Psoas muscle (tissue), 8 donors: ENCODE measurements around the gene PRTG. TPM values are rescaled to one million over a fixed set of nuclear protein-coding genes. Genes with fewer than 3 reads are reported as not detected.
A peak's percentile ranks its signal among the peaks of the same experiment; 100 is the strongest.

Experiments used
- ATAC-seq, 4 donors: fragments of 200-7000 bp; cut with Tn5 transposase; one replicate each; pipeline ENCODE4 v1.9.1; 2020; ENCODE audit warnings: moderate library complexity in 3 of 4, mild to moderate bottlenecking in 2 of 4
- DNase-seq, 2 donors: peaks; one replicate each; pipeline ENCODE4 v3.0.0-alpha.2; 2020
- H3K27ac ChIP-seq: fragments of 200-600 bp; one replicate; pipeline ENCODE4 v1.8.0; 2022
- H3K27me3 ChIP-seq, 3 donors: fragments of 200-600 bp in 1 of 3; one replicate each; pipeline versions ENCODE4 v1.6.1 to v1.8.0; 2013 to 2022; ENCODE audit warnings: low read length in 2 of 3, mild to moderate bottlenecking in 2 of 3, moderate library complexity in 1 of 3; ENCODE audit not compliant: insufficient read depth in 3 of 3
- H3K36me3 ChIP-seq, 2 donors: fragments of 200-600 bp in 1 of 2; one replicate each; pipeline versions ENCODE4 v1.6.1 to v1.8.0; 2013 to 2022; ENCODE audit warnings: low read depth in 1 of 2, mild to moderate bottlenecking in 1 of 2, moderate library complexity in 1 of 2; ENCODE audit not compliant: insufficient read depth in 1 of 2
- H3K4me1 ChIP-seq: fragments of 200-600 bp; one replicate; pipeline ENCODE4 v1.8.0; 2022
- H3K4me3 ChIP-seq: fragments of 200-600 bp; one replicate; pipeline ENCODE4 v1.8.0; 2022; ENCODE audit warnings: mild to moderate bottlenecking
- H3K9me3 ChIP-seq: fragments of 200-600 bp; one replicate; pipeline ENCODE4 v1.8.0; 2022
- CTCF ChIP-seq: fragments of 200-600 bp; IDR thresholded peaks from one replicate; pipeline ENCODE4 v1.8.0; 2022; ENCODE audit warnings: antibody characterized with exemption
- WGBS, 3 donors: extraction: QIAGEN DNeasy Blood & Tissue Kit; methylation state at CpG; one replicate each; pipeline versions ENCODE4 v1.1.6 to v1.1.7; 2013; 5-methylcytosine and 5-hydroxymethylcytosine counted together
- intact Hi-C, 2 donors: fragments of 100-400 bp; cut with DNase I; formaldehyde crosslinking; loops; one replicate each; pipeline versions ENCODE4 v1.11.0 to v1.14.2; 2022
- long read RNA-seq, 2 donors: library from polyadenylated mRNA; unstranded; transcript quantifications; one replicate each; pipeline ENCODE4 v2.0.0, GENCODE V29; 2021
- polyA plus RNA-seq, 3 donors: library from polyadenylated mRNA; stranded (reverse); fragments of 200-250 nt; gene quantifications; one replicate each; pipeline ENCODE4 v1.2.3, GENCODE V29; 2013
- total RNA-seq, 4 donors: library from RNA; stranded (reverse); fragmentation: NEBNext Ultra II Directional in 2 of 4; extraction: Animal tissue kit (Norgen Biotek cat#: 25700) in 2 of 4; gene quantifications; one replicate each; pipeline versions ENCODE4 v1.2.1 to v1.2.4, GENCODE V29; 2021 to 2023
- donor health status: healthy with polysubstance abuse.
- donor health status: DM: no; HTN: no; CAD: no; lungs with moderate emphysema.
- donor health status: Bipolar disorder and iron deficiency.
- donor health status: healthy.
- donor health status: DM: yes; HTN: yes; CAD: no.
- donor health status: DM: no; HTN: no; CAD: no.
- donor health status: DM: no; HTN: no; CAD: no.
- donor health status: DM: yes; HTN: yes; CAD: no.

Gene PRTG, protein sequence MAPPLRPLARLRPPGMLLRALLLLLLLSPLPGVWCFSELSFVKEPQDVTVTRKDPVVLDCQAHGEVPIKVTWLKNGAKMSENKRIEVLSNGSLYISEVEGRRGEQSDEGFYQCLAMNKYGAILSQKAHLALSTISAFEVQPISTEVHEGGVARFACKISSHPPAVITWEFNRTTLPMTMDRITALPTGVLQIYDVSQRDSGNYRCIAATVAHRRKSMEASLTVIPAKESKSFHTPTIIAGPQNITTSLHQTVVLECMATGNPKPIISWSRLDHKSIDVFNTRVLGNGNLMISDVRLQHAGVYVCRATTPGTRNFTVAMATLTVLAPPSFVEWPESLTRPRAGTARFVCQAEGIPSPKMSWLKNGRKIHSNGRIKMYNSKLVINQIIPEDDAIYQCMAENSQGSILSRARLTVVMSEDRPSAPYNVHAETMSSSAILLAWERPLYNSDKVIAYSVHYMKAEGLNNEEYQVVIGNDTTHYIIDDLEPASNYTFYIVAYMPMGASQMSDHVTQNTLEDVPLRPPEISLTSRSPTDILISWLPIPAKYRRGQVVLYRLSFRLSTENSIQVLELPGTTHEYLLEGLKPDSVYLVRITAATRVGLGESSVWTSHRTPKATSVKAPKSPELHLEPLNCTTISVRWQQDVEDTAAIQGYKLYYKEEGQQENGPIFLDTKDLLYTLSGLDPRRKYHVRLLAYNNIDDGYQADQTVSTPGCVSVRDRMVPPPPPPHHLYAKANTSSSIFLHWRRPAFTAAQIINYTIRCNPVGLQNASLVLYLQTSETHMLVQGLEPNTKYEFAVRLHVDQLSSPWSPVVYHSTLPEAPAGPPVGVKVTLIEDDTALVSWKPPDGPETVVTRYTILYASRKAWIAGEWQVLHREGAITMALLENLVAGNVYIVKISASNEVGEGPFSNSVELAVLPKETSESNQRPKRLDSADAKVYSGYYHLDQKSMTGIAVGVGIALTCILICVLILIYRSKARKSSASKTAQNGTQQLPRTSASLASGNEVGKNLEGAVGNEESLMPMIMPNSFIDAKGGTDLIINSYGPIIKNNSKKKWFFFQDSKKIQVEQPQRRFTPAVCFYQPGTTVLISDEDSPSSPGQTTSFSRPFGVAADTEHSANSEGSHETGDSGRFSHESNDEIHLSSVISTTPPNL
- total RNA-seq (1 to 10 TPM in 2 of 4 donors, under 1 TPM in 2; 0.46 to 1.1 (median 1.00) TPM), polyA plus RNA-seq (under 1 TPM; 0.15 to 0.25 (median 0.17) TPM)
- long read RNA-seq, donor 1 = 0 reads
- long read RNA-seq, donor 2 = 0 reads

DNA sequence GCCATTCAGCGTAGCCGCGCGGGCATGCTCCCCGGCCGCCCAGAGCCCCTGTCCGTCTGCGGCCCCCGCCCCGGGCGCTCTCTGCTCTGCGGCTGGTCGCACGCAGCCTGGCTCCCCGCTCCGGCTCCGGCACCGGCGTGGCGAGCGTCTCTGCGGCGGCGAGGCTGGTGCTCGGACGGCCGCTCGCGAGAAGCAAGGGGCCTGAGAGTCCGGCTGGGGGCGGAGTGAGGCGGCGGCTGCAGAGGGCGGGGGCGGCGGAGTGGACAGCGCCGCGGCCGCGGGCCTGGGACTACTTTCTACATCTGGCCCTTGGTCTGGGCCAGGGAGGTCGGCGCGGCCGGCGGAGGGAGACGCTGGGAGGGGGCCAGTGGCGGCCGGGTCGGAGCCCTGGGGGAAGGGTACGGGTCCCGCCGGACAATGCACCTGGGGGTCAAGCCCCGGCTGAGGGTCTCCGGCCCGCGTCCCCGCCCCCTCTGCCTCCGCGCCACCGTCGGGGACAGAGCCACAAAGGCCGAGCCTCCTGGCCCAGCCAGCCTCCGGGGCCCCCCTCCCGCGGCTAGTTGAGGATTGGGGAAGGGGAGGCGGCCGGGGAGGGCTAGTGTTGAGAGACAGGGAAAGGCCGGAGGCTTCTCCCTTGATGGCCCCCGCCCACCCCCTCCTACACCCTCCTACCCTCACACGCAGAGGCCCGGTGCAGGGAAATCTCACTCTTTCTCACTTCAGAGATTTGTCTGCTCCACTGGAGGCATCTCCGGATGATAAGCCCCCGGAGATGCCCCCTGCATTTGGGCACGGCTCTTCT, at the start of gene PRTG:
Gene PRTG (minus strand): TSS at position 226 of the 802 bp plus-strand sequence. CDS start 221 bp downstream, at position 5.
- H3K27ac ChIP-seq = peak within 1 kb of the TSS; percentile 55
- TF ChIP-seq CTCF = no peak
- H3K4me1 ChIP-seq = no peaks in the 10 kb centered on the region
- DNase-seq (peak; percentile 80 to 86), ATAC-seq (peak; percentile 91 to 96 (median 93))
- H3K9me3 ChIP-seq = no peaks in the 10 kb centered on the region
- intact Hi-C loops = no loop called here
- H3K4me3 ChIP-seq = peak within 1 kb of the TSS; percentile 92
- H3K36me3 ChIP-seq = no peaks in the 10 kb centered on the region
- peaks cover 0 to 17% (median 3%) of the 10 kb centered on the region in 3 donors for H3K27me3 ChIP-seq
- WGBS, 3 donors = 0 to 1% (median 1%) methylated on average over 29 to 75 of the region's 75 CpGs

DNA sequence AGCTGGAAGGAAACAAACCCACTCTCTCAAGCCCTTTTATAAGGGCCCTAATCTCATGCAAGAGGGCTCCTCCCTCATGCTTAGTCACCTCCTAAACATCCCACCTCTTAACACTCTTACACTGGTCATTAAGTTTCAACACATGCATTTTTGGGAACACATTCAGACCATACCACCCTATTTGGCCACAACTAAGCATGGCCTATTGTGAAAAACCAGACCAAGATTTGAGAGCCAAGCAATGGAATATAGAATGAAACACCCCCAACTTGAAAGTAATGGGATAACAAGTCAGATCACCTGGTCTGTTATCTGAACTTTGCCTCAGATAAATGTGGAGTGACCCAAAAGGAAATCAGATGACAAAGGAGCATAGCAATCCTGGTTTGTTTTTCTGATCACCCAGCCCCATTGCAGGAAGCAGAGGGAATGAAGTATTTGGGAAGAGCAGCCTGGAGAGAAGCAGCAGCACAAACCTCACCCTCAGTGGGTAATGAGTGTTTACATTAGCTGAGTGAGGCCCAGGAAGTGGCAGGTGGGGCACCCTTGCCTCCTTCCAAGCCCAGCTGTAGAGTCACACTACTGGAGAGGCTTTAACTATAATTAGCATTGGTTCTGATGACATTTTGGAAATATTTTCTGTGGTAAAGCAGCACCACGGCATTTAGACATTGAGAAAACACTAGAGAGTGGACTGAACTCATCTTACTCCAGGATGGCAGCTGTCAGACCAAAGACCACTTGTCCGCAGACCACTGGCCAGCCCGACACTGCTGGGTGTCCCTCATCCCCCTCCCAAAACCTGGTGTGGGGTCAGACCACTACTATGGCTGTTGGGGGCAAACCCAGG, 48.8 kb upstream of the PRTG start:
- intact Hi-C loops = no loop called here
- Histone ChIP-seq H3K4me1 (no peaks in the 10 kb centered on the region), H3K27ac (no peak overlapping the region), H3K9me3 (no peaks in the 10 kb centered on the region), H3K27me3 (peaks cover 0 to 6% (median 0%) of the 10 kb centered on the region in 3 donors), H3K4me3 (no peak overlapping the region), H3K36me3 (no peaks in the 10 kb centered on the region)
- DNase-seq (no peak), ATAC-seq (no peak)
- TF ChIP-seq CTCF = no peak
- WGBS, 3 donors = 59 to 69% (median 59%) methylated on average over 3 of the region's 3 CpGs

DNA sequence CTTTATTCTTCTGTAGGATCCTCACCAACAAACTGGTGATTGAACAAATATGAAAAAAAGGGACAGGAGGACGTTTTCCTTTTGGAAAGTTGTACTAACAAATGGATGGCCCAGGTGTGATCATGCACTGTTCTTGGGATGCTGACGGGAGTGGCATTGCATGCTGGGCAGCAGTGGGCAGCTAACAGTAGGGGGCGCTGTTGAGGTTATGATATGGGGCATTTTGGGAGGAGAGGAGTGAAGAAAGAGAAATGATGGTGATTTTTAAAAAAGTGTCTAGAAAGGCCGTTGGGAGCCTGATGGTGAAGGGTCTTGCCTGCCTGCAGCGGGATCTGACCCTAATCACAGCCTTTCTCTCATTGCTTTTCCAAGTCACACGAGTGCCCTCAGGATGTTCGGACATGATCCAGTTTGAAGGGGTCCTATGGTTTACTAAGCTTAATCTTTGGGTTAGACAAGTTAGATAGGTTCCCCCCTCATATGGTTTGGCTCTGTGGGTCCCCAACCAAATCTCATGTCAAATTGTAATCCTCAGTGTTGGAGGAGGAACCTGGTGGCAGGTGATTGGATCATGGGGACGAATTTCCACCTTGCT, 46.2 kb upstream of the PRTG start:
- intact Hi-C loops = no loop called here
- no peaks in the 10 kb centered on the region for H3K9me3 ChIP-seq
- no peak overlapping the region for H3K4me3 ChIP-seq
- peak; percentile 36 for TF ChIP-seq CTCF
- H3K36me3 ChIP-seq = no peaks in the 10 kb centered on the region
- no peaks in the 10 kb centered on the region for H3K27me3 ChIP-seq
- no peaks in the 10 kb centered on the region for H3K4me1 ChIP-seq
- no peak for ATAC-seq
- no peak overlapping the region for H3K27ac ChIP-seq
- 82 to 85% (median 83%) methylated on average over 8 of the region's 8 CpGs for WGBS, 3 donors
- peak in 1 of 2 donors; percentile 53 for DNase-seq
